ENCODE results near the gene SRCIN1. TPM values are rescaled to one million over a fixed set of nuclear protein-coding genes. Genes with fewer than 3 reads are reported as not detected.
"Not testable (repeated sequence)": the region's sequence is repeated elsewhere in the genome, so short reads cannot be mapped to it uniquely, and the experiment has no call there.

Gene SRCIN1
- total RNA-seq = 8.4 and 8.6 TPM in 2 replicates
- long read RNA-seq, partial matches to known transcripts = 0 of 1 reads
- long read RNA-seq, other reads (novel, unspliced or antisense) = 1 of 1 reads

GRCh38 chr17:38605841-38606645, at the start of gene SRCIN1:
TSS of gene SRCIN1 (minus strand) at chr17:38605952. CDS start at chr17:38605705, 247 bp downstream.
- DNase-seq (ENCODE audit: low read depth, low spot score) = peak; percentile 67
- Mint-ChIP-seq H3K36me3 (ENCODE audit: low read depth) (no peaks in the 10 kb centered on the region), H3K4me1 (peaks cover 45% of the 10 kb centered on the region), H3K27me3 (ENCODE audit: low read depth) (peaks cover 31% of the 10 kb centered on the region), H3K27ac (ENCODE audit: unreplicated experiment) (peak within 1 kb of the TSS; percentile 50), H3K9me3 (no peaks in the 10 kb centered on the region), H3K4me3 (peak within 1 kb of the TSS; percentile 83)
- peak; percentile 100 for TF ChIP-seq CTCF (conservative IDR thresholded peaks at IDR 0.05)

- Mint-ChIP-seq H3K4me3 (peak overlapping the region; percentile 4), H3K27ac (ENCODE audit: unreplicated experiment) (peak overlapping the region; percentile 50), H3K9me3 (no peaks in the 10 kb centered on the region), H3K36me3 (ENCODE audit: low read depth) (no peaks in the 10 kb centered on the region), H3K27me3 (ENCODE audit: low read depth) (no peaks in the 10 kb centered on the region), H3K4me1 (peaks cover 42% of the 10 kb centered on the region)
- DNase-seq (ENCODE audit: low read depth, low spot score) = no peak
- no peak for TF ChIP-seq CTCF (conservative IDR thresholded peaks at IDR 0.05)
Measured at GRCh38 chr17:38654411-38655398, 49.0 kb upstream of the SRCIN1 start.

- peak overlapping the region; percentile 4 for H3K4me3 Mint-ChIP-seq
Measured at GRCh38 chr17:38653679-38654078, 47.9 kb upstream of the SRCIN1 start.

GRCh38 chr17:38653230-38653629, 47.5 kb upstream of the SRCIN1 start:
- no peaks in the 10 kb centered on the region for H3K9me3 Mint-ChIP-seq
- H3K36me3 Mint-ChIP-seq (ENCODE audit: low read depth) = no peaks in the 10 kb centered on the region
- H3K27me3 Mint-ChIP-seq (ENCODE audit: low read depth) = no peaks in the 10 kb centered on the region
- no peak for DNase-seq (ENCODE audit: low read depth, low spot score)
- H3K4me3 Mint-ChIP-seq = no peak overlapping the region
- TF ChIP-seq CTCF (conservative IDR thresholded peaks at IDR 0.05) = no peak
- peaks cover 37% of the 10 kb centered on the region for H3K4me1 Mint-ChIP-seq
- no peak overlapping the region for H3K27ac Mint-ChIP-seq (ENCODE audit: unreplicated experiment)

More at GRCh38 chr17:38653679-38654078, 47.9 kb upstream of the SRCIN1 start:
- Mint-ChIP-seq H3K27ac (ENCODE audit: unreplicated experiment) (no peak overlapping the region), H3K9me3 (no peaks in the 10 kb centered on the region), H3K27me3 (ENCODE audit: low read depth) (no peaks in the 10 kb centered on the region), H3K36me3 (ENCODE audit: low read depth) (no peaks in the 10 kb centered on the region), H3K4me1 (peaks cover 41% of the 10 kb centered on the region)
- DNase-seq (ENCODE audit: low read depth, low spot score) = no peak
- no peak for TF ChIP-seq CTCF (conservative IDR thresholded peaks at IDR 0.05)

- peaks cover 20% of the 10 kb centered on the region for H3K4me1 Mint-ChIP-seq
- DNase-seq (ENCODE audit: low read depth, low spot score); H3K27me3 Mint-ChIP-seq (ENCODE audit: low read depth); H3K4me3 Mint-ChIP-seq; H3K9me3 Mint-ChIP-seq; H3K36me3 Mint-ChIP-seq (ENCODE audit: low read depth); H3K27ac Mint-ChIP-seq (ENCODE audit: unreplicated experiment): not testable (repeated sequence)
Measured at GRCh38 chr17:38650653-38651173, 45.0 kb upstream of the SRCIN1 start.
